Naive B cell (primary cell): ENCODE results near the gene NDUFS3. TPM values are rescaled to one million over a fixed set of nuclear protein-coding genes. Genes with fewer than 3 reads are reported as not detected.

Experiments
- ATAC-seq, 2 donors: fragments of 150-1000 bp; cut with Tn5 transposase; 2 replicates each; pipeline ENCODE4 v1.10.0; 2021; ENCODE audit warnings: low read depth in 2 of 2, mild to moderate bottlenecking in 2 of 2, moderate library complexity in 2 of 2
- DNase-seq: peaks from one replicate; pipeline ENCODE4 v3.0.0; 2022
- H3K27ac Mint-ChIP-seq, 6 donors: one replicate each; pipeline ENCODE4 v1.8.0; 2020 to 2022; ENCODE audit warnings: mild to moderate bottlenecking in 6 of 6, mixed read lengths in 6 of 6, moderate library complexity in 5 of 6, inconsistent platforms in 2 of 6
- H3K27me3 Mint-ChIP-seq, 3 donors: one replicate each; pipeline ENCODE4 v1.8.0; 2021 to 2022; ENCODE audit warnings: mixed read lengths in 3 of 3, mild to moderate bottlenecking in 1 of 3
- H3K36me3 Mint-ChIP-seq, 2 donors: one replicate each; pipeline ENCODE4 v1.8.0; 2020 to 2022; ENCODE audit warnings: mixed read lengths in 2 of 2, inconsistent platforms in 1 of 2, mild to moderate bottlenecking in 1 of 2
- H3K4me1 Mint-ChIP-seq, 3 donors: one replicate each; pipeline ENCODE4 v1.8.0; 2020 to 2022; ENCODE audit warnings: mixed read lengths in 3 of 3, inconsistent platforms in 1 of 3, mild to moderate bottlenecking in 1 of 3, moderate library complexity in 1 of 3
- H3K4me3 Mint-ChIP-seq, 8 donors: one replicate each; pipeline ENCODE4 v1.8.0; 2020 to 2022; ENCODE audit warnings: mild to moderate bottlenecking in 8 of 8, mixed read lengths in 8 of 8, moderate library complexity in 8 of 8, inconsistent platforms in 2 of 8
- H3K9me3 Mint-ChIP-seq, 7 donors: one replicate each; pipeline ENCODE4 v1.8.0; 2020 to 2022; ENCODE audit warnings: mixed read lengths in 7 of 7, mild to moderate bottlenecking in 5 of 7, inconsistent platforms in 2 of 7, moderate library complexity in 1 of 7
- polyA plus RNA-seq, 6 donors: library from polyadenylated mRNA; unstranded; fragments of 300-500 nt; fragmentation: Illumina TruSeq; gene quantifications; one replicate each; pipeline ENCODE4 v1.2.3, GENCODE V29; 2021; ENCODE audit warnings: low read depth in 6 of 6

Gene NDUFS3
- polyA plus RNA-seq, 6 donors from 2014 or later: 83.1 to 113 (median 99.6) TPM

DNA sequence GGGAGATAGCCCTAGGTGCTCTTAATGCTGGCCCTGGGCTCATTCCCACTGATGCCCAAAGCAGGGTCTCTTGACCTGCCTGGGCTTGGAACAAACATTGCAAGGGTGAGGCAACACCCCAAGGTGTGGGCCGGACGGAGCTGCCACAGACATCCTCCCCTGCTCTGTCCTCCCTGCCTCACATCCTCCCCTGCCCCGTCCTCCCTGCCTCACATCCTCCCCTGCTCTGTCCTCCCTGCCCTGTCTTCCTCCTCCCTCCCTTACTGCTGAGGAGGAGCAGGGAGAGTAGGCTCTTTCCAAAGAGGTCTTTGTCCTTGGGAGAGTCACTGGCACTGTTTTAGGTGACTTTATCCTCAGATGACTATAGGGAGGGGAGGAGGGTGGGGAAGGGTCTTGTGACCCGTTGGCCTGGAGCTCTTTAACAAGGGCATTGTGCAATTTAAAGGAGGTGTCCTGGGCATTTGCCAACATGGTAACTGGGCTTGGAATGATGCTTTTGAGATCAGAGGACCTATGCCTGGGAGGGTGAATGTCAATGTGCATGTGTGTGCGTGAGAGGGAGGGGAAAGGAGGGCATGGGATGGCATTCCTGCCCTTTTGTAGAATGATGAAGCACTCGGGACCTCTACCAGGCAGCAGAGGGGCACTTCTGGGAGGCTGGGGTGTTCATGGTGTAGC, 8.3 kb downstream of the NDUFS3 start:
- H3K4me3 Mint-ChIP-seq: no peak overlapping the region
- DNase-seq: no peak
- H3K27me3 Mint-ChIP-seq: peaks cover 0 to 5% (median 0%) of the 10 kb centered on the region in 3 donors
- H3K9me3 Mint-ChIP-seq: peaks cover 0 to 2% (median 0%) of the 10 kb centered on the region in 7 donors
- H3K4me1 Mint-ChIP-seq: peaks cover 0 to 8% (median 5%) of the 10 kb centered on the region in 3 donors
- ATAC-seq: no peak
- peak overlapping the region in 2 of 6 donors; percentile 57 to 60 for H3K27ac Mint-ChIP-seq
- H3K36me3 Mint-ChIP-seq: peaks cover 12 to 15% of the 10 kb centered on the region in 2 donors

DNA sequence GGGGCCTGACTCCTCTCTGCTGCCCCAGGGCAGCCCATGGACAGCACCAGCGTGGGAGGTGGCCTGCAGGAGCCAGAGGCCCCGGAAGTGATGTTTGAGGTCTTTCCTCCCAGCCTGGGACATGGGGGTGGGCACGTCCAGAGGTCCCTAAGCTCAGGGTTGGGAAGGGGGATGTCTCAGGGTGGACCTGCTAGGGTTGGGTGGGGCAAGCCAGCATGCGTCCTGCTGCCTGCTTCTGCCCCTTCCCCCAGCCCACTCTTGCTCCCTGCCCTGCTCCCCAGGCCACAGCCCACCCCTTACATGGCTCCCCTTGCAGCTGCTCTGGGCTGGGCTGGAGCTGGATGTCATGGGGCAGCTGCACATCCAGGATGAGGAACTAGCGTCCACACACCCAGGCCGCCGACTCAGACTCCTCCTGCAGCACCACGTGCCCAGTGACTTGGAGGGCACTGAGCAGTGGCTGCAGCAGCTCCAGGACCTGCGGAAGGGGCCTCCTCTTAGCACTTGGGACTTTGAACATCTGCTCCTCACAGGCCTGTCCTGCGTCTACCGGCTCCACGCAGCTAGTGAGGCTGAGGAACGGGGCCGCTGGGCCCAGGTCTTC, 9.0 kb downstream of the NDUFS3 start:
- ATAC-seq: no peak
- Mint-ChIP-seq H3K27ac (no peak overlapping the region), H3K27me3 (peaks cover 0 to 11% (median 6%) of the 10 kb centered on the region in 3 donors), H3K36me3 (peaks cover 12 to 15% of the 10 kb centered on the region in 2 donors), H3K9me3 (peaks cover 0 to 2% (median 0%) of the 10 kb centered on the region in 7 donors), H3K4me1 (peaks cover 0 to 8% (median 5%) of the 10 kb centered on the region in 3 donors), H3K4me3 (no peak overlapping the region)
- DNase-seq: no peak

DNA sequence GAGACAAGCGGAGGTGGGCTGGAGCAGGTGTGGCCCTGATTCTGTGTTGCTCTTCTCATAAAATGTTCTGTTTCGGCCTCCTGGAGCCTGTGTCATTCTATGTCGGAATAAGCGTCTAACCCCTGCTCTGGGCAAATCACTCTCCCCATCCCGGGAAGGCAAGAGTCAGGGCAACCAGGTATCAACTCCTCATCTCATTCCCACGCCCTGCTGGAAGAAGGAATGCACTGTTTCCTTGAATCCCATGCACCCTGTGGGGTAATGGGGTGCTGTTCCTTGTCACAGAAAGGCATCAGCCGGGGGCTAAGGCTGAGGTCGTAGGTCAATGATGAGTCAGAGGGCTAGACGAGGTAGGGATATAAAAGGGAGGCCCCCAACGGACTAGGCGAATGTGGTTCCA, 10.2 kb downstream of the NDUFS3 start:
- peaks cover 8 to 19% (median 15%) of the 10 kb centered on the region in 3 donors for H3K4me1 Mint-ChIP-seq
- H3K27me3 Mint-ChIP-seq: peaks cover 11 to 19% (median 13%) of the 10 kb centered on the region in 3 donors
- DNase-seq (no peak), ATAC-seq (no peak)
- H3K4me3 Mint-ChIP-seq: no peak overlapping the region
- peaks cover 0 to 2% (median 0%) of the 10 kb centered on the region in 7 donors for H3K9me3 Mint-ChIP-seq
- H3K27ac Mint-ChIP-seq: peak overlapping the region in 1 of 6 donors; percentile 24
- H3K36me3 Mint-ChIP-seq: peaks cover 5 to 6% of the 10 kb centered on the region in 2 donors

DNA sequence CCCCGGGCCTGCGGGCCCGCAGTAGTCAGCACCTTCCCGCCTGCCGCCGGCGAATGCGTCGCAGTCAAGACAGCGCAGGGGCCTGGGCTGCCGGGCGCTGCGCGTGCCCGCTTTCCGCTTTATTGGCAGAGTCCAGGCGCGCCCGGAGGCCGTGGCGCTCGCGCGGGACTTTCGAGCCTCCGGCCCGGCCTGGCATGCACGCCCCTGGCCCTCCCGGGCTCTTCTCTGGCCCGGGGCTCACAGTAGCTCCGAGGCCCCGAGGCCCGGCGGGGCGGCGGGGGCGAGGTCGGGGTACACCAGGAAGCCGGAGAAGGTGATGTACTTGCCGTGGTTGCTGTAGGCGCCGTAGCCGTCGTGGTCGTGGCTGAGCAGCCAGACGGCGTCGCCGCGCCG, 10.7 kb downstream of the NDUFS3 start:
- Mint-ChIP-seq H3K27me3 (peaks cover 13 to 24% (median 16%) of the 10 kb centered on the region in 3 donors), H3K36me3 (peaks cover under 1 to 2% of the 10 kb centered on the region in 2 donors), H3K4me1 (peaks cover 11 to 19% (median 19%) of the 10 kb centered on the region in 3 donors), H3K9me3 (peaks cover 0 to 2% (median 0%) of the 10 kb centered on the region in 7 donors), H3K27ac (no peak overlapping the region), H3K4me3 (no peak overlapping the region)
- DNase-seq (no peak), ATAC-seq (no peak)

DNA sequence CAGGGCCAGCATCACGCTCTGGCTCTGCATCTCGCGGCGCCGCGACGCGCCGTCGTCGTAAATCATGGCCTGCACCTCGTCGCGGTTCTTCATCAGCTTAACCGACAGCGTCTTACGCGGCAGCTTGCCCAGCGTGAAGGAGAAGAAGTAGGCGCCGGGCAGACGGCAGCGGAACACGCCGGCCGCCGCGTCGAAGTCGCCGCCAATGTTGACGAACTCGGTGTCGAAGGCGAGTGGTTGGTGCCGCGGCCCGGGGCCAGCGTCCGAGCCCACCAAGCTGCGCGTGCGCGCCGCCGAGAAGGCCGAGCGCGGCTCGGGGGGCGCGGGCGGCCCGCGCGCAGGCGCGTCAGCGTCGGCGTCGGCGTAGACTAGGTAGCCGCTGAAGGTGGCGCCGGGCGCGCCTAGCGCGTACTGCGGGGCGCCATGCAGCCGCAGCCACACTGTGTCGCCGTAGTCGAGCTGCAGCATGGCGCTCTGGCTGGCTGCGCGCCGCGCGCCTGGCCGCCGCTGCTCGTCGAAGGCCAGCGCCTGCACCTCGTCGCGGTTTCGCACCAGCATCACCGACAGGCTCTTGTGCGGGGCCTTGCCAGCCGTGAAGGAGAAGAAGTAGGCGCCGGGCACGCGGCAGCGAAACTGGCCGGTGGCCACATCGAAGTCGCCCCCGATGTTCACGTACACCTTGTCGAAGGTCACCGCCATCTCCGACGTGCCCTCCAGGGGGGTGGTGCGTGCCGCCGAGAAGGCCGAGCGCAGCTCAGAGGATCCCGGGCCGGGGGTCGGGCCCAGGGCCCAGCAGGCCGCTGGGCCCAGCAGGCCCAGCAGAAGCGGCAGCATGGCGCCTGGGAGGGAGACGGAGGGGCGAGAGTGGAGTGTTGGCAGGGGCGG, 11.3 kb downstream of the NDUFS3 start:
- ATAC-seq: no peak
- Mint-ChIP-seq H3K4me3 (no peak overlapping the region), H3K36me3 (no peaks in the 10 kb centered on the region), H3K9me3 (peaks cover 0 to 2% (median 0%) of the 10 kb centered on the region in 7 donors), H3K27me3 (peaks cover 14 to 30% (median 22%) of the 10 kb centered on the region in 3 donors), H3K27ac (no peak overlapping the region), H3K4me1 (peaks cover 12 to 21% (median 19%) of the 10 kb centered on the region in 3 donors)
- no peak for DNase-seq

DNA sequence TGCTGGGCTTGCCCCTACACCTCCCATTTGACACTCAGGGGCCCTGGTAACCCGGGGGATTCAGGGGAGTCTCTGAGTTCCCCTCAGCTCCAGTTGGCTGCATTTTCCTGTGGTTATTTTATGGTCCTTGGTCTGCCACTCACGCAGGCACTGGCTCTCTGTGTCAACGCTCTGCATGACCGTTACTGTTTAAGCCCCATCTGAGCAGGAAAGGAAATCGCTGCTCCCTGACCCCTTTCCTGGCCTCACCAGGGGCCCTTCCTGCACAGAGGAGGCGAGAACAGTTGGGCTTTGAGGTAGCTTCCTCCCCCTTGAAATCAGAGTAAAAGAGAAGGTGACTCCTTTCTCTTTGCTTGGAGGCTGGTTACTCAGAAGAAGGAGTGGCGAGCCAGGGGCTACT, 12.9 kb downstream of the NDUFS3 start:
- Mint-ChIP-seq H3K27ac (no peak overlapping the region), H3K4me3 (no peak overlapping the region)

DNA sequence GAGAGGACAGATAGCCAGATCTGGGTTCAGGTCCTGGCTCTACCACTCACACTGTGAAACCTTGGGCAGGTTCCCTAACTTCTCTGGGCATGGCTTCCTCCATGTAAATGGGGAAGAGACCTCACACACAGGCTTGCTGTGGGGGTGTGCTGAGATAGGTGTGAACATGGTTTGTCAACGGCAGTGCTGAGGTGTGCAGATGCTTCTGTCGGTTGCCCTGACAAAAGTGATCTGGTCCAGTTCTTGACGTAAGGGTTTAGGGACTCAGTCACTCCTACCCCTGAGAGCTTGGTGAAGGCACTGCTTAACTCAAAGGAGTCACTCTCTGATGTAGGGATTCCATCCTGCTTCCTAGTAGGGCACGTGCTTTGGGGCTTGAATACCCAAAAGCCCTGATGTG, 13.4 kb downstream of the NDUFS3 start:
- H3K27me3 Mint-ChIP-seq: peaks cover 18 to 39% (median 32%) of the 10 kb centered on the region in 3 donors
- H3K27ac Mint-ChIP-seq: peak overlapping the region in 2 of 6 donors; percentile 6 to 44
- ATAC-seq (no peak), DNase-seq (no peak)
- no peaks in the 10 kb centered on the region for H3K36me3 Mint-ChIP-seq
- peaks cover 12 to 21% (median 19%) of the 10 kb centered on the region in 3 donors for H3K4me1 Mint-ChIP-seq
- peak overlapping the region in 1 of 8 donors; percentile 80 for H3K4me3 Mint-ChIP-seq
- H3K9me3 Mint-ChIP-seq: peaks cover 0 to 2% (median 0%) of the 10 kb centered on the region in 7 donors

More for the DNA sequence above, 12.9 kb downstream of the NDUFS3 start:
- ATAC-seq (peak in 1 of 2 donors; percentile 27), DNase-seq (no peak)
- H3K4me1 Mint-ChIP-seq: peaks cover 12 to 21% (median 19%) of the 10 kb centered on the region in 3 donors
- H3K36me3 Mint-ChIP-seq: no peaks in the 10 kb centered on the region
- H3K27me3 Mint-ChIP-seq: peaks cover 18 to 39% (median 32%) of the 10 kb centered on the region in 3 donors
- H3K9me3 Mint-ChIP-seq: peaks cover 0 to 2% (median 0%) of the 10 kb centered on the region in 7 donors

DNA sequence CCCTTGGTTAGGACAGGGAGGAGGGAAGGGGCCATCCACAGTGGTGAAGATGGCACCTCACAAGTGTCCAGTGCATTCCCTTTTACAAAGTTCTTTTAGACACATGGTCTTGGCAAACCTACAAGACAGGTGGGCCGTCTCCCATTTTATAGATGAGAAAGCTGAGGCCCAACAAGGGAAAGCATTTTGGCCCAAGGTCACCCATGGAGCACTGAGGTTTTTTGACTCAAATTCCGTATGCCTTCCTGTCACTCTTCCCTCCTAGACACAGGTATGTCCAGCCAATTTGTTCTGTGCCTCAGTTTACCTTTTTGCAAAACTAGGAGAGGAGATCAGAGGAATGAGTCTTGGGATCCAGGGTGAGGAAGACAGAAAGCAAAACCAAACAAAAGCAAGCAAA, 14.1 kb downstream of the NDUFS3 start:
- Mint-ChIP-seq H3K4me1 (peaks cover 12 to 21% (median 16%) of the 10 kb centered on the region in 3 donors), H3K36me3 (no peaks in the 10 kb centered on the region), H3K4me3 (peak overlapping the region in 4 of 8 donors; percentile 15 to 80 (median 47)), H3K27me3 (peaks cover 18 to 39% (median 32%) of the 10 kb centered on the region in 3 donors), H3K27ac (no peak overlapping the region), H3K9me3 (peaks cover 0 to 2% (median 0%) of the 10 kb centered on the region in 7 donors)
- ATAC-seq: no peak
- DNase-seq: no peak

DNA sequence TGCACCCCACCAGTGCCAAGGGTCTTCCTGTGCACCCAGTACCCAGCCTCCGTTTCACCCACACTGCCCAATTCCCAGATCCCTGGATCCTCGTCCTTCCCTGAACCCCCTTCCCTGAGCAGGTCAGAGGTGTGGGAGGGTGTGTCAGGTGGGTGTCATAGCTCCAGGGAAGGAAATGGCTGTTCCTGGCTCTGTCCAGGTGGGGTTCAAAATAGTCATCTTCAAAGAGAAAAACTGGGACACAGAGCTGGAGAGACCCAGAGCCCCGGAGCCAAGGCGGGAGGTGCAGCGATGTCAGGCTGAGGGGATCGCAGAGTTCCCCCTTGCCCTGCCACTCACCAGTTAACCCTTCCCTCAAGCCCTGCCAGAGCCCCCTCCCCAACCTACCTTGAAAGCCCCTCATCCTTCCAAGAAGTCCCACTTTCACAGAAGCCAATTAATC, 14.6 kb downstream of the NDUFS3 start:
- ATAC-seq: no peak

DNA sequence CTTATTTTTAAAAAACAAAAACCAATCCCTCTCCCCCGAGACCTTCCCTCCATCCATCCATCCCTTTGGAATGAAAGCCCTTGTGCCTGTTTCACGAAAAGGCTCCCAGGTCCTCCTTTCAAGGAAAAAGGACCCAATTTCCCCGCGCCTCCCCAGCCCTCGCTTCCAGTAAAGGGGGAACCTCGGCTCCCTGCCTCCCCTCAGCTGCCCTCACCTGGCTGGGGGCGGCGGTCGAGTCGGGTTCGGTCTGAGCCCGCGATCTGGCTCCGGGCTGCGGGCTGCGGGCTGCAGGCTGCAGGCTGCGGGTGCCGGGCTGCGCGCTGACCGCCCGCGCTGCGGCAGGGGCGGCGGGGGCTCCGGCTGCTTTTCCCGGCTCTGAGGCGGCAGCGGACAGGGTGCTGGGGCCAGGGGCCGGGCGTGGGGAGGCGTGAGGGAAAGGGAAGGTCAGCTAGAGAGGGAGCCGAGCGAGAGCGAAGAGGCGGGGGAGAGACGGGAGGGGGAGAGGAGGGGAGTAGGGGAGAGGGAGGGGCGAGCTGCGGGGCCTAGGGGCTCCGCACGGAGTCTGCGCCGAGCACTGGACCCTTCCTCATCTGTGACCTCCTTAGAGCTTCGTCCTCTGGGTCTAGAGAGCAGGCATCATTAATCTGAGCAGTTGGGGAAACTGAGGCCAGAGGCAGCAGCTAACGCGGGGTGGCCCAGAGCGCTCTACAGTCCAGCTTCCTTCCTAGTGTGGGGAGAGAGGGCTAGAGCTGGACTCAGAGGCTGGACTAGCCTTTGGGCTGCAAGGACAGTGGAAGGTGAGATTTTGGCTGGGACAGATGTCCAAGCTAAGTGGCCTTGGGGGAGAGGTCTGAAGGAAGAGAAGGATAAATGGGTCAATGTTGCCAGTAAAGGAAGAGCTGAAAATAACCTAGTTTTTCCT, 15.3 kb downstream of the NDUFS3 start, which contains the start of gene C1QTNF4:
Gene C1QTNF4, minus strand, starts transcription at position 478 of the 922 bp plus-strand sequence. CDS start 3,601 bp downstream, outside the sequence.
- ATAC-seq (peak; percentile 42 to 51), DNase-seq (no peak)
- peaks cover 0 to 2% (median 0%) of the 10 kb centered on the region in 7 donors for H3K9me3 Mint-ChIP-seq
- H3K27ac Mint-ChIP-seq: peak within 1 kb of the TSS in 2 of 6 donors; percentile 6 to 41
- peak within 1 kb of the TSS in 6 of 8 donors; percentile 47 to 80 (median 54) for H3K4me3 Mint-ChIP-seq
- peaks cover 18 to 39% (median 36%) of the 10 kb centered on the region in 3 donors for H3K27me3 Mint-ChIP-seq
- peaks cover 10 to 21% (median 12%) of the 10 kb centered on the region in 3 donors for H3K4me1 Mint-ChIP-seq
- H3K36me3 Mint-ChIP-seq: no peaks in the 10 kb centered on the region

More for the DNA sequence above, 14.6 kb downstream of the NDUFS3 start:
- Mint-ChIP-seq H3K36me3 (no peaks in the 10 kb centered on the region), H3K4me3 (peak overlapping the region in 5 of 8 donors; percentile 34 to 80 (median 55)), H3K4me1 (peaks cover 11 to 21% (median 12%) of the 10 kb centered on the region in 3 donors), H3K27ac (peak overlapping the region in 1 of 6 donors; percentile 41), H3K27me3 (peaks cover 18 to 39% (median 32%) of the 10 kb centered on the region in 3 donors), H3K9me3 (peaks cover 0 to 2% (median 0%) of the 10 kb centered on the region in 7 donors)
- no peak for DNase-seq

DNA sequence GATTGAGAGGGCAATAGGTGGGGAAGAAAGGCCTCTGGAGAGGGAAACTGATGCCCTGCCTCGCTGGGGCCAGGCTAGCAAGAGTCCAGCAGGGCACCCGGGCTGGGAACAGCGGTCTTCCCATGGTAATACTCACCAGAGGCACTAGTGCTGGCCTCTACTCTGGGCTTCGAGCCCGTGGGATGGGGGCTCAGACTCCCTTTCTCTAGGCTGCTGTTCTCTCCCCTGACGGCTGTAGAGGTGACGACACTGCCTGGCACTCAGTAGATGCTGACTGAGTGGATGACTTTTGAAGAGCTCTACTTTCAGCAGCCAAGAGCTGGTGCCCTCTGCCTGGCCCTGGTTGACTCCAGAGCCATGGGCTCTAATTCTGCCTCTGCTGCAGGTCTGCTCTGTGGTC, 16.2 kb downstream of the NDUFS3 start:
- Mint-ChIP-seq H3K27ac (no peak overlapping the region), H3K9me3 (no peaks in the 10 kb centered on the region), H3K4me3 (peak overlapping the region in 2 of 8 donors; percentile 17 to 25), H3K4me1 (peaks cover 10 to 21% (median 12%) of the 10 kb centered on the region in 3 donors), H3K27me3 (peaks cover 18 to 40% (median 39%) of the 10 kb centered on the region in 3 donors), H3K36me3 (no peaks in the 10 kb centered on the region)
- ATAC-seq (no peak), DNase-seq (no peak)

DNA sequence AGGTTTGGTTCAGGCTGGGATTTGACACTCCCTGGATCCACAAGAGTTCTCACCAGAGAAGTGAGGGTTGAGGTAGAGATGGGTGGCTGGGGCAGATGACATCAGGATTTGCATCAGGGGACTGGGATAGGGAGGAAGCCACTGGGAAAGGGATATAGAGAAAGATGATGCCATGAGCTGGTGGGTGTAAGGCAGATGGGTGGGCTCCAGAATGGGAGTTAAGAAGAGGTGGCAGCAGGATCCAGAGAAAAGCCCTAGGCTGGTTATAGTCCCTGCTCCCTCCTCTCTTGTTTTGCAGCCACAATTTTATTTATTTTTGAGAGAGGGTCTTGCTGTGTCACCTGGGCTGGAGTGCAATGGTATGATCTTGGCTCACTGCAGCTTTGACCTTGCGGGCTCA, 17.1 kb downstream of the NDUFS3 start:
- Mint-ChIP-seq H3K27me3 (peaks cover 18 to 40% (median 39%) of the 10 kb centered on the region in 3 donors), H3K4me3 (no peak overlapping the region), H3K4me1 (peaks cover 10 to 21% (median 12%) of the 10 kb centered on the region in 3 donors), H3K36me3 (no peaks in the 10 kb centered on the region), H3K9me3 (no peaks in the 10 kb centered on the region), H3K27ac (peak overlapping the region in 2 of 6 donors; percentile 24 to 44)
- DNase-seq (no peak), ATAC-seq (no peak)
